Measurements from ENCODE around the gene AURKAIP1. TPM values are rescaled to one million over a fixed set of nuclear protein-coding genes. Genes with fewer than 3 reads are reported as not detected.

AURKAIP1 gene
- total and polyA plus RNA-seq, 2 of the 4 experiments (the other 2 are of a cell fraction), result 45.7 to 107 TPM

DNA sequence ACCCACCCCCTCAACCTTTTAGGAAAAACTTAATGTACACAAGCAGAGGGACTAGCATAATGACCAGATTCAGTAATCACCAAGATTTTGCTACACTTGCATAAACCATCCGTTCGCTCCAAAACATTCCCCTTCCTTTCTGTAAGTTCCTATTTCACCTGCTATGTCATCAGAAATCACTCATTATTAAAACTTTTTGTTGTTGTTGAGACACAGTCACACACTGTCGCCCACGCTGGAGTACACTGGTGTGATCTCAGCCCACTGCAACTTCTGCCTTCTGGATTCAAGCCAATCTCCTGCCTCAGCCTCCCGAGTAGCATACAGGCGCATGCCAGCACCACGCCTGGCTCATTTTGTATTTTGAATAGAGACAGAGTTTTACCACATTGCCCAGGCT lies 28.6 kb upstream of the AURKAIP1 start:
- Histone ChIP-seq H2BK120ac (ENCODE audit: low read depth, low read length) (no peak overlapping the region), H3K4me1 (ENCODE audit: control insufficient read depth, insufficient read depth, low read length) (peaks cover 12% of the 10 kb centered on the region), H3K27me3 (ENCODE audit: control insufficient read depth, insufficient read depth, low read length) (no peaks in the 10 kb centered on the region), H3K79me1 (ENCODE audit: low read depth in 1 of 2, low read length in 2 of 2) (peaks cover 26 to 73% of the 10 kb centered on the region in 2 experiments), H4K91ac (ENCODE audit: insufficient read depth, low read depth, low read length) (no peak overlapping the region), H4K5ac (ENCODE audit: low read depth, low read length) (no peak overlapping the region), H2AK9ac (replicated peaks; ENCODE audit: low read depth, low read length, poor library complexity) (no peak overlapping the region), H3K4me3 (ENCODE audit: insufficient read depth, low read depth, low read length) (no peak overlapping the region), H2BK5ac (ENCODE audit: low read depth, low read length, poor library complexity, severe bottlenecking) (no peak overlapping the region), H3K23ac (ENCODE audit: low read depth, low read length) (no peak overlapping the region), H3K27ac (ENCODE audit: insufficient read depth, low read length) (no peak overlapping the region), H4K20me1 (ENCODE audit: insufficient read depth, low read length) (peaks cover 34% of the 10 kb centered on the region; the same call in 1 of the 2 replicates), H2BK20ac (ENCODE audit: low read depth, low read length) (no peak overlapping the region), H3K4ac (ENCODE audit: low read depth, low read length) (no peak overlapping the region), H3K9ac (ENCODE audit: low read depth, low read length) (no peak overlapping the region), H3K56ac (ENCODE audit: extremely low read depth, insufficient read depth, low read length) (no peak overlapping the region), H3K14ac (replicated peaks; ENCODE audit: low read depth, low read length) (no peak overlapping the region), H3K18ac (ENCODE audit: low read depth, low read length) (no peak overlapping the region), H2AK5ac (ENCODE audit: low read depth, low read length) (no peak overlapping the region), H3K4me2 (ENCODE audit: low read depth, low read length) (no peak overlapping the region), H2BK15ac (ENCODE audit: low read depth, low read length) (no peak overlapping the region), H3K36me3 (ENCODE audit: control insufficient read depth, insufficient read depth, low read length) (peaks cover 42% of the 10 kb centered on the region), H3K9me1 (ENCODE audit: insufficient read depth, low read length) (peaks cover 11% of the 10 kb centered on the region), H2AFZ (replicated peaks; ENCODE audit: low read length, poor library complexity) (no peak overlapping the region), H4K8ac (ENCODE audit: low read depth in 2 of 2, low read length in 2 of 2) (no peak overlapping the region), H3K9me3 (ENCODE audit: control insufficient read depth, insufficient read depth, low read length) (no peaks in the 10 kb centered on the region)
- dilution Hi-C loops (cut with HindIII; ENCODE audit: low sequenced_read_pairs, unreplicated experiment) (no loop called here), intact Hi-C loops (cut with micrococcal nuclease) (no loop called here), in situ Hi-C loops (cut with MboI; ENCODE audit: low sequenced_read_pairs) (no loop called here)
- no TSS peak for BruUV-seq (replicated peaks)
- POLR2A ChIA-PET (ENCODE audit: unreplicated experiment), result no interaction called here
- DNase-seq (no peak), ATAC-seq (ENCODE audit: low read depth) (no peak)
- TF ChIP-seq, protein P1, sequence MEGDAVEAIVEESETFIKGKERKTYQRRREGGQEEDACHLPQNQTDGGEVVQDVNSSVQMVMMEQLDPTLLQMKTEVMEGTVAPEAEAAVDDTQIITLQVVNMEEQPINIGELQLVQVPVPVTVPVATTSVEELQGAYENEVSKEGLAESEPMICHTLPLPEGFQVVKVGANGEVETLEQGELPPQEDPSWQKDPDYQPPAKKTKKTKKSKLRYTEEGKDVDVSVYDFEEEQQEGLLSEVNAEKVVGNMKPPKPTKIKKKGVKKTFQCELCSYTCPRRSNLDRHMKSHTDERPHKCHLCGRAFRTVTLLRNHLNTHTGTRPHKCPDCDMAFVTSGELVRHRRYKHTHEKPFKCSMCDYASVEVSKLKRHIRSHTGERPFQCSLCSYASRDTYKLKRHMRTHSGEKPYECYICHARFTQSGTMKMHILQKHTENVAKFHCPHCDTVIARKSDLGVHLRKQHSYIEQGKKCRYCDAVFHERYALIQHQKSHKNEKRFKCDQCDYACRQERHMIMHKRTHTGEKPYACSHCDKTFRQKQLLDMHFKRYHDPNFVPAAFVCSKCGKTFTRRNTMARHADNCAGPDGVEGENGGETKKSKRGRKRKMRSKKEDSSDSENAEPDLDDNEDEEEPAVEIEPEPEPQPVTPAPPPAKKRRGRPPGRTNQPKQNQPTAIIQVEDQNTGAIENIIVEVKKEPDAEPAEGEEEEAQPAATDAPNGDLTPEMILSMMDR (conservative IDR thresholded peaks at IDR 0.05; ENCODE audit: low read depth, low read length), result no peak
- no peak for TF ChIP-seq RCOR1 (IDR thresholded peaks at IDR 0.05; ENCODE audit: insufficient replicate concordance, low read length)
- TF ChIP-seq, protein P2, sequence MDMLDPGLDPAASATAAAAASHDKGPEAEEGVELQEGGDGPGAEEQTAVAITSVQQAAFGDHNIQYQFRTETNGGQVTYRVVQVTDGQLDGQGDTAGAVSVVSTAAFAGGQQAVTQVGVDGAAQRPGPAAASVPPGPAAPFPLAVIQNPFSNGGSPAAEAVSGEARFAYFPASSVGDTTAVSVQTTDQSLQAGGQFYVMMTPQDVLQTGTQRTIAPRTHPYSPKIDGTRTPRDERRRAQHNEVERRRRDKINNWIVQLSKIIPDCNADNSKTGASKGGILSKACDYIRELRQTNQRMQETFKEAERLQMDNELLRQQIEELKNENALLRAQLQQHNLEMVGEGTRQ (IDR thresholded peaks at IDR 0.05; ENCODE audit: low read depth, low read length), result no peak
- no peak for TF ChIP-seq CEBPB (IDR thresholded peaks at IDR 0.05; ENCODE audit: low read depth, low read length)
- TF ChIP-seq RAD21 (IDR thresholded peaks at IDR 0.05; ENCODE audit: low read length), result no peak
- no peak for TF ChIP-seq MXI1 (IDR thresholded peaks at IDR 0.05; ENCODE audit: borderline replicate concordance, low read depth, low read length)
- no peak for TF ChIP-seq NFE2L2 (IDR thresholded peaks at IDR 0.05; ENCODE audit: low read depth, low read length)
- no peak for TF ChIP-seq FOS (IDR thresholded peaks at IDR 0.05; ENCODE audit: low read depth, low read length)
- TF ChIP-seq SMC3 (IDR thresholded peaks at IDR 0.05; ENCODE audit: low read depth, low read length), result no peak
- TF ChIP-seq CHD1 (IDR thresholded peaks at IDR 0.05; ENCODE audit: low read depth, low read length), result no peak
- TF ChIP-seq, protein P3, sequence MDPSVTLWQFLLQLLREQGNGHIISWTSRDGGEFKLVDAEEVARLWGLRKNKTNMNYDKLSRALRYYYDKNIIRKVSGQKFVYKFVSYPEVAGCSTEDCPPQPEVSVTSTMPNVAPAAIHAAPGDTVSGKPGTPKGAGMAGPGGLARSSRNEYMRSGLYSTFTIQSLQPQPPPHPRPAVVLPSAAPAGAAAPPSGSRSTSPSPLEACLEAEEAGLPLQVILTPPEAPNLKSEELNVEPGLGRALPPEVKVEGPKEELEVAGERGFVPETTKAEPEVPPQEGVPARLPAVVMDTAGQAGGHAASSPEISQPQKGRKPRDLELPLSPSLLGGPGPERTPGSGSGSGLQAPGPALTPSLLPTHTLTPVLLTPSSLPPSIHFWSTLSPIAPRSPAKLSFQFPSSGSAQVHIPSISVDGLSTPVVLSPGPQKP (IDR thresholded peaks at IDR 0.05; ENCODE audit: borderline replicate concordance, low read depth, low read length), result no peak
- no peak for TF ChIP-seq BHLHE40 (IDR thresholded peaks at IDR 0.05; ENCODE audit: low read depth, low read length)
- TF ChIP-seq MAZ (IDR thresholded peaks at IDR 0.05; ENCODE audit: borderline replicate concordance, low read depth, low read length), result no peak
- no peak for TF ChIP-seq POLR2A (IDR thresholded peaks at IDR 0.05; ENCODE audit: low read depth, low read length)
- no peak for TF ChIP-seq MAFK (IDR thresholded peaks at IDR 0.05; ENCODE audit: low read depth, low read length)
- 90% methylated on average over 2 of the region's 7 CpGs; no CpG with 5 or more reads in 1 of the 2 experiments for WGBS, 2 experiments (ENCODE audit: extremely low coverage in 2 of 2, insufficient read length in 1 of 2)
- CTCF ChIA-PET, result no interaction called here
